ENCODE results near the gene HDAC7. TPM values are rescaled to one million over a fixed set of nuclear protein-coding genes. Genes with fewer than 3 reads are reported as not detected.

Gene HDAC7
- total RNA-seq, 1 donor from 2014 or later = 120 TPM

GRCh38 chr12:47734725-47735480 is 84.8 kb downstream of the HDAC7 start:
- H3K27ac Mint-ChIP-seq (ENCODE audit: unreplicated experiment) = no peak overlapping the region
- H3K27me3 Mint-ChIP-seq (ENCODE audit: unreplicated experiment) = no peaks in the 10 kb centered on the region

GRCh38 chr12:47733142-47733541 is 86.6 kb downstream of the HDAC7 start:
- Mint-ChIP-seq H3K4me1 (ENCODE audit: unreplicated experiment) (peaks cover 51% of the 10 kb centered on the region), H3K27ac (ENCODE audit: unreplicated experiment) (no peak overlapping the region), H3K9me3 (ENCODE audit: unreplicated experiment) (no peaks in the 10 kb centered on the region), H3K4me3 (ENCODE audit: unreplicated experiment) (no peak overlapping the region), H3K36me3 (ENCODE audit: unreplicated experiment) (no peaks in the 10 kb centered on the region), H3K27me3 (ENCODE audit: unreplicated experiment) (no peaks in the 10 kb centered on the region)
- TF ChIP-seq CTCF (IDR thresholded peaks at IDR 0.05) = no peak
- no peak for DNase-seq (ENCODE audit: extremely low spot score, unreplicated experiment)

More at GRCh38 chr12:47734725-47735480, 84.8 kb downstream of the HDAC7 start:
- no peak overlapping the region for H3K4me3 Mint-ChIP-seq (ENCODE audit: unreplicated experiment)
- DNase-seq (ENCODE audit: extremely low spot score, unreplicated experiment) = no peak
- H3K9me3 Mint-ChIP-seq (ENCODE audit: unreplicated experiment) = no peaks in the 10 kb centered on the region
- TF ChIP-seq CTCF (IDR thresholded peaks at IDR 0.05) = no peak
- peaks cover 44% of the 10 kb centered on the region for H3K4me1 Mint-ChIP-seq (ENCODE audit: unreplicated experiment)
- no peaks in the 10 kb centered on the region for H3K36me3 Mint-ChIP-seq (ENCODE audit: unreplicated experiment)

Other genes with a start within 250 kb of the HDAC7 start
- 28.7 and 33.4 TPM in 2 replicates for gene RPAP3, start 113.9 kb downstream of the HDAC7 start, total RNA-seq
- gene ENDOU, start 94.4 kb downstream of the HDAC7 start, total RNA-seq = not detected in 2 replicates
- gene RAPGEF3, start 61.0 kb downstream of the HDAC7 start, total RNA-seq = 1.2 and 1.9 TPM in 2 replicates
- gene SLC48A1, start 46.7 kb downstream of the HDAC7 start, total RNA-seq = 21.2 and 21.6 TPM in 2 replicates
- 1.9 and 2.7 TPM in 2 replicates for gene VDR, start 85.1 kb upstream of the HDAC7 start, total RNA-seq
- gene TMEM106C, start 143.7 kb upstream of the HDAC7 start, total RNA-seq = 53.2 and 60.9 TPM in 2 replicates
- 0.70 and 2.0 TPM in 2 replicates for gene COL2A1, start 184.6 kb upstream of the HDAC7 start, total RNA-seq